Psoas muscle (tissue), 7 donors: ENCODE results near the gene WBP11. TPM values are rescaled to one million over a fixed set of nuclear protein-coding genes. Genes with fewer than 3 reads are reported as not detected.

Experiments
- polyA plus RNA-seq, 3 donors: library from polyadenylated mRNA; stranded (reverse); fragments of 200-250 nt; gene quantifications; one replicate each; pipeline ENCODE4 v1.2.3, GENCODE V29; 2013
- total RNA-seq, 4 donors: library from RNA; stranded (reverse); fragmentation: NEBNext Ultra II Directional in 2 of 4; extraction: Animal tissue kit (Norgen Biotek cat#: 25700) in 2 of 4; gene quantifications; one replicate each; pipeline versions ENCODE4 v1.2.1 to v1.2.4, GENCODE V29; 2021 to 2023
- donor health status: healthy with polysubstance abuse.
- donor health status: DM: no; HTN: no; CAD: no; lungs with moderate emphysema.
- donor health status: Bipolar disorder and iron deficiency.
- donor health status: healthy.
- donor health status: DM: no; HTN: no; CAD: no.
- donor health status: DM: no; HTN: no; CAD: no.
- donor health status: DM: yes; HTN: yes; CAD: no.

Gene WBP11
- total and polyA plus RNA-seq, 7 donors = 22.7 to 68.0 (median 48.7) TPM

Other genes with a start within 250 kb of the WBP11 start
- gene PLBD1, start 235.6 kb downstream of the WBP11 start, total RNA-seq = 10 to 100 TPM in 1 of 4 donors, 1 to 10 TPM in 3; 6.5 to 10.6 (median 8.9) TPM
- gene PLBD1, start 235.6 kb downstream of the WBP11 start, polyA plus RNA-seq = 1 to 10 TPM; 3.7 to 5.6 (median 4.4) TPM
- under 1 TPM in 1 of 4 donors, not detected in 3; 0.11 TPM for gene GUCY2C, start 106.9 kb downstream of the WBP11 start, total RNA-seq
- gene GUCY2C, start 106.9 kb downstream of the WBP11 start, polyA plus RNA-seq = under 1 TPM in 1 of 3 donors, not detected in 2; 0.13 TPM
- gene C12orf60, start 192 bp upstream of the WBP11 start, total RNA-seq = 1 to 10 TPM in 3 of 4 donors, under 1 TPM in 1; 0.78 to 2.3 (median 1.6) TPM
- 1 to 10 TPM in 2 of 3 donors, under 1 TPM in 1; 0.49 to 4.0 (median 1.8) TPM for gene C12orf60, start 192 bp upstream of the WBP11 start, polyA plus RNA-seq
- not detected for gene SMCO3, start 10.7 kb upstream of the WBP11 start, total RNA-seq
- under 1 TPM in 2 of 3 donors, not detected in 1; 0.04 to 0.05 TPM for gene SMCO3, start 10.7 kb upstream of the WBP11 start, polyA plus RNA-seq
- under 1 TPM in 2 of 4 donors, not detected in 2; 0.17 to 0.19 TPM for gene ART4, start 40.0 kb upstream of the WBP11 start, total RNA-seq
- gene ART4, start 40.0 kb upstream of the WBP11 start, polyA plus RNA-seq = under 1 TPM; 0.14 to 0.39 (median 0.17) TPM
- 100 to 1,000 TPM in 1 of 4 donors, 10 to 100 TPM in 3; 60.2 to 159 (median 82.0) TPM for gene MGP, start 82.4 kb upstream of the WBP11 start, total RNA-seq
- 10 to 100 TPM; 57.3 to 83.5 (median 57.5) TPM for gene MGP, start 82.4 kb upstream of the WBP11 start, polyA plus RNA-seq
- gene ERP27, start 135.1 kb upstream of the WBP11 start, total RNA-seq = under 1 TPM in 3 of 4 donors, not detected in 1; 0.17 to 0.42 (median 0.24) TPM
- under 1 TPM; 0.05 to 0.09 (median 0.08) TPM for gene ERP27, start 135.1 kb upstream of the WBP11 start, polyA plus RNA-seq
- gene ARHGDIB, start 158.1 kb upstream of the WBP11 start, total RNA-seq = 10 to 100 TPM; 27.1 to 41.4 (median 29.9) TPM
- 10 to 100 TPM; 23.9 to 44.0 (median 39.4) TPM for gene ARHGDIB, start 158.1 kb upstream of the WBP11 start, polyA plus RNA-seq
- not detected for gene PDE6H, start 169.6 kb upstream of the WBP11 start, total RNA-seq
- not detected for gene PDE6H, start 169.6 kb upstream of the WBP11 start, polyA plus RNA-seq